Activated CD4-positive, alpha-beta T cell treated with anti-CD3 and anti-CD28 coated beads, Interleukin-2, amount 50 U/mL, for 24 hours (primary cell): ENCODE measurements around the gene FRMD6.

Source experiments
- DNase-seq, 2 donors: peaks; one replicate each; pipeline ENCODE4 v3.0.0-alpha.2; 2020; ENCODE audit warnings: low read depth in 1 of 2, low spot score in 1 of 2

Gene FRMD6

DNA sequence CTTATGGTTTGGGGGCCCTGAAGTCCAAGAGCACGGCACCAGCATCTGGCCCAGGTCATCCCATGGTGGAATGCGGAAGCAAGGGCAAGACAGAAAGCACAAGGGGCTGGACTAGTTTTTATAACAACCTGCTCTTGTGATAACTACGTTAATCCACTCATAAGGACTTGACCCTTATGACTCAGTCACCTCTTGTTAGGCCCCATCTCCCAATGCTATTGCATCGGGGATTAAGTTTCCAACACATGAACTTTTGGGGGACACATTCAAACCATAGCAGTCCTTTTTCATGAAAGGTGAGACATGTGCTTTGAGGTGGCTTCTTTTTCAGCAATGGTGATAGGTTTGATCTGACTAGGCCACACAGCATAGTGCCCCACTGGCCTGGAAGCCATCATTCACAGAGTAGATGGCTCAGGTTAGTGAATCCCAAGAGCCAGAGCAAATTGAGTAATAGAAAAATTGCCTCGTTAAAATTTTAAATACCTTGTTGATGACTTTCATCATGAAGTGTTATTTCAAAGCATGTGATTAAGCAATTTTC lies 12.1 kb downstream of the FRMD6 start:
- DNase-seq, result no peak

DNA sequence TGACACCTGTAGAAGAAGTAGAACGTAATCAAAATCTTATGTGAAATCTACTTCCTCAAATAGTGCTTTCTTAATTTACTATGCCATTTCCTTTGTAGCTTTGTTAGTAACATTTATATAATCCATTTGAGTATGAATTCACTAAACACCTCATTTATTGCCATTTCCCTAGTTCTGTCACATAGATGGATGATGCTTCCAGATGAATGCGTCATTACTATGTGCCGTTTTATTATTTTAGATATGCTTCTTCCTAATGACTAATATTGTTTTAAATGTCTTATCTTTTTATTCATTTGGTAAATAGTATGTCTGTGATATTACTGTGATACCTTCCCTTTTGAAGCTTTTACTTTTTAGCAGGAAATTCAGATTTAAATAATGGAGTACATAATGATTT lies 14.4 kb downstream of the FRMD6 start:
- no peak for DNase-seq

DNA sequence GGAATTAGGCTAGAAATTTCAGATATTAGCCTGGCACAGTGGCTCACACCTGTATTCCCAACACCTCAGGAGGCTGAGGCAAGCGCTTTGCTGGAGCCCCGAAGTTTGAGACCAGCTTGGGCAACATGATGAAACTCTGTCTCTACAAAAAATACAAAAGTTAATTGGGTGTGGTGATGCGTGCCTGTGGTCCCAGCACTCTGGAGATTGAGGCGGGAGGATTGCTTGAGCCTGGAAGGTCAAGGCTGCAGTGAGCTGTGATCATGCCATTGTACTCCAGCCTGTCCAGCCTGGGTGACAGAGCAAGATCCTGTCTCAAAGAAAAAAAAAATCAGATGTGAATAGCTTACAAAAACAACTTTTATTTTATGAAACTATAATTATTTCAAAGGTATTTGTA lies 15.1 kb downstream of the FRMD6 start:
- DNase-seq, result no peak

DNA sequence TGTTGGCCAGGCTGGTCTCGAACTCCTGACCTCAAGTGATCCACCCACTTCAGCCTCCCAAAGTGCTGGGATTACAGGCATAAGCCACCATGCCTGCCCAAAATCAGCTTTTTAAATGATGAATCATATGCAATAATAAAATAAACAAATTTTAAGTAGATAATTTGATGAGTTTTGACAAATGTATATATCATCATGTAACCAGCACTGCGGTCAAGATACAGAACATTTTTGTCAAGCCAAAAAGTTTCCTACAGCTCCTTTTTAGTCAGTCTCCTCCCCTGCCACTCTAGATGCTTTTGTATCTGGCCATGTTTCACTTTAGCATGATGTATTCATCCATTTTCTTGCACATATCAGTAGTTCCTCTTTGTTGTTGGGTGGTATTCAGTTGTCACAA lies 17.2 kb downstream of the FRMD6 start:
- no peak for DNase-seq

DNA sequence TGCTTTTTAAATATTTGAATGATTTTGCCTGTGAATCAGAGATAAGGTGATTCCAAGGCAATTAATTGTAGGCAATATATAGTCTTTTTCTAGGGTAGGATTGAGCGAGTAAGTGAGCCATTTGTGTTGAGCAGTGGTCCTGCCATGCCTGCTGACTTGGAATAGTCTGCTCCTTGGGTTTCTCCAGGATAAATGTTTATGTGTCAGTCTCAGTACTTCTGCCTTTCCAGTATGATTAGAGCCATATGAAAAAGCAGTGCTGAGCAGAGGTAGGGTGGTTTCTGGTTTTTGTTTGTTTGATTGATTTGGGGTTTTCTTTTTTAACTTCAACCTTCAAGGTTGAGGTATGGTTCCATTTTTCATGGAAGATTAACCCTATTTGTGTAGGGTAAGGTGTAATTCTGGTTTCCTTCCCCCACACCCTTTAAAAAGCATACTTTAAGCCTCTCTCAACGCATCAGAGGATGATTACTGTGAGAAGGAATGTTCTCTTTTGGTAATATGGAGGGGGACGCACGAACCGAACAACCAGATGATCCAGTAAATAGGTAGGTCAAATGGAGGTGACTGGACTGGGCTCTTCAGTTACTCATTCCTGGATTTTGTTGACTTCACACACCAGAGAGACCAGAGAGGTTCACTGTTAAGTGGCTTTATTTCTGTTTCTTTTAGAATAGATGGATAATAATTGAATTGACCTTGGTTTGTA lies 22.7 kb downstream of the FRMD6 start:
- no peak for DNase-seq

DNA sequence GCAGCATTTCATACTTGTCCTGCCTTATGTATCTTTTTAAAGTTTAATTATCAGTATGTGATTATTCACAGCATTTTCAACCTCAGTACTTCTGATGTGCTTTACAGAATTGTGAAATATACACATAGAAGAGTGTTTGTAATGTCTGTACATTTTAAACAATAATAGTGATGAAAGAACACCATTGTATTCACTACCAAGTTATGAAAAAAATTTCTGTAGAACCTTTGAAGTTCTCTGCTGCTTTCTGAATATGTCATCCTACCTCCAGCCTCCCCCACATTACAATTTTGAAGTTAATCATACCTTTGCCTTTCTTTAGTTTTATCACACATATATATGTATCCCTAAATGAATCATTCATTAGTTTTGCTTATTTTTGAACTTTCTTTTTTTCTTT lies 24.8 kb downstream of the FRMD6 start:
- no peak for DNase-seq

DNA sequence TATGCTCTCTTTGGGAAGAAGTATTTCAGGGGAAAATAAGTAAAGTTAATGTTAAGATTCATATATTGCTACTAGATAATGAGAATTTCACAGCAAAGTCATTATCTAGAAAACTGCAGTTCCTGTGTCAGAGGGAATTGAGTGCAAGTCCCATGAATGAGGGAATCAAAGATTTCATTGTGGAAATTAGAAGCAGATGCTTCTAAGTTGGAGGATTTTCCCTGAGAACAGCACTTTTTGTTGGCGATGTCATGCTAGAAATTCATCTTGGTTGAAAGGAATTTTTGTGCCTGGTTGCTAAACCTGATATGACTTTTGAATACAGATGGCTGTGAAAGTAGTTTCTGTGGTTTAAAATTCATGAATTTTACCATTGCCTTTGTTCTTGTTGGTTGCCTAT lies 25.6 kb downstream of the FRMD6 start:
- DNase-seq, result no peak

DNA sequence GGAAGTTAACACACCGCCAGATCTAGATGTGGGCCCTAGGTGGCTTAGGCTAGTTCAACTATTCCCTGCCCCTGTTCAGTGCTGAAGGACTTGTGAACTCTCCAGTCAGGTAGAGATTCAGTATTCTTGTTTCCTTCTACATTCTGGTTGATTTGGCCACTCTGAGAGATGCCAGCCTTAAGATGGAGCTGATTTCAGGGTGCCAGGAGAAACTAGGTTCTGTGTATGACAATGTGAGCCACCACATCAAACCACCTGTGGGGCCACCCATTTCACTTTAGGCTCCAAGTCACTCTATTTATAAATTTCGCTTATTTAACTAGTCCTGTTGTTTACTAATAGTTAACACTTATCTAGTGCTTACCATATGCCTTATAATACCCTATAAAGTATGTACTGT lies 26.0 kb downstream of the FRMD6 start:
- no peak for DNase-seq

DNA sequence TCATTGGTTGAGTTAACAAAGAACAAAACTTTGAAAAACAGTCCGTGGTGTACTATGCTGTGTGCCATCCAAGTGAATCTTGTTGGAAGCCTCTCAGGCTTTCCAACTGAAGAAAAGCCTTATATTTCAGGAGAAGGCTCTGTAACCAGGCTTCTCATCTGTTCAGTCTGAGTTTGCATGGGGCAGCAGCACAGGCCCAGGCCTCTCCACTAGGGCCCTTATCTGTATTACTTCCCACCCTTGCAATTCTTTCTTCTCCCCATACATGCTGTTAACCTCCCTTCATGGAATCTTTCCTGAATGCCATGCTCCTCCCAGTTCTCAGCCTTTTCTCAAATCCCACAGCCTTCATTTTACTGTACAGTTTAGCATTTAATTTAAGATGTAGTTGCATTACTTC lies 28.3 kb downstream of the FRMD6 start:
- no peak for DNase-seq

DNA sequence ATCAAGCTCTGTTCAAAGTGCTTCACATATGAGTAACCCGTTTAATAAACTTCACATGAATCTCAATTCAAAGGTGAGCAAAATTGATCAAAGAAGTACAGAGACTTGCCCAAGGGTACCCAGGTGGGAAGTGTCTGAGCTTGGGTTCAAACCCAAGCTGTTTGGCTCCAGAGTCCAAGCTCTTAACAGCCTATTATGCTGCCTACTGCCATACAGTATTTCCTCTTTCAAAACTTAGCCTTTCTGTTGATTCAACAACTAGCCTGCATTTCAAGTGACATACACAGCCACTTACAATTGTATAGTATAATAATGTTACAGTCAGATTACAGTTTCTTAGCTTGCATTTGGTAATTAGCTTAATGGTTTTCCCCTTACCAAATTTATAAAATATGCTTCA lies 29.7 kb downstream of the FRMD6 start:
- no peak for DNase-seq

DNA sequence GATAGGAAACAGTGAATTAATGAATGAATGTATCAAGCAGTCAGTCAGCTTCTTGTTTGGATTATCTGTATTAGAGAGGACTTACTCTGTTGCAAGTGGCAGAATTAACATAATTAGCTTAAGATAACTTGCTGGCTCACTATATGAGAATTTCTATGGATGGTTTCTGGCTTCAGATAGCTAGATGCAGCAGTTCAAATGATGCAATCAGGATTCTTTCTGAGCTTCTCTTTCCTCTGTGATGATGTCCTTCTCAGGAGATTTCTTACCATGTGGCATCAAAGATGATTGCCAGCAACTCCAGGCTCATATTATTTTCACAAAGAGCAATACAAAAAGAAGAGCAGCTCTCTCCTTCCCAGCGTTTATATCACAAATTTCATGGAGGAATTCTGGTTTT lies 30.7 kb downstream of the FRMD6 start:
- no peak for DNase-seq

DNA sequence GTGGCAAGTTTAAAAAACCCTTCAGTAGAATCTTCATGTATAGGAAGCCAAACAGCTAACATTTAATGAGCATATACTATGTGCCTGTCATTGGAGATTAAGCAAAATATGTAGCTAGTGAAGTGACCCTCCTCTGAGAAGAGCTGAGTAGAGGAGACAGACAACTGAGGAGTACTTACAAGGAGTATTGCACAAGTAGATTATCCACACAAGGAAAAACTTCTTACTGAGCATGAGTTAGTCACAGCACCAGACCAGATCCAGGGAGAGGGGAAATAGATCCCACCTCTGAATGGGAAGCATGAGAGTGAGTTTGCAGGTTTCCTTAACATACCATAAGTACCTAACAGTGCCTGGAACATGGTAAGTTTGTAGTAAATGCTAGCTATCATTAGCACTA lies 33.0 kb downstream of the FRMD6 start:
- DNase-seq, result no peak

DNA sequence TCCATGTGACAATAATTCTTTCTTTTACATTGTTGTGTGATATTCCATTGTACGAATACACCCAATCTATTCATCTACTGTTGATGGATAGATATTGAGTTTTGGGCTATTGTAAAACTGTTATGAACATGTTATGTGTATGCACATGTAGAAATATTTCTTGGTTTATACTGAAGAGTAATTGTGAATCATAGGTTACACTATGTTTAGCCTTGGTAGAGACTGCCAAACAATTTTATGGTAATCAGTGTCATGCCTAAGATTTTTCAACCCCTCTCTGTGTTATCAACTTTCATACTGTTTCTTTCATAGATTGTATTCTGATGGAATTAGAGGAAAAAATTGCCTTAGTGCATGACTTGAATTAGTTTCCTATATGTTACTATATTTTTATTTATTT lies 39.5 kb downstream of the FRMD6 start:
- no peak for DNase-seq

DNA sequence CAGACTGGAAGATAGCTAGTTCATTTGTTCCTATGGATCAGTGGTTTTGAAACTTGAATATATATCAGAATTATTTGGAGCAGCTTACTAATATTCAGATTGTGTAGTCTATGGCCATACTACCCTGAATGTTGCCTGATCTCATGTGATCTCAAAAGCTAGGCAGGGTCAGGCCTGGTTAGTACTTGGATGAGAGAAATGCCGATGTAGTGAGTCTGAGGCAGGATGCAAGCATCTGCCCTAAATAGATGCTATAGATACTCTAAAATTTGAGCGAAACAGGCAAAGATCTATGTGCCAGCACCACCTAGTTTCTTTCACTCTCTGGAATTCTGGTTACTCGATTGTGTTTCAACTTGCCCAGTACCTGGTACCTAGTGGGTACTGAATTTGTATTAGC lies 40.9 kb downstream of the FRMD6 start:
- DNase-seq, result no peak

DNA sequence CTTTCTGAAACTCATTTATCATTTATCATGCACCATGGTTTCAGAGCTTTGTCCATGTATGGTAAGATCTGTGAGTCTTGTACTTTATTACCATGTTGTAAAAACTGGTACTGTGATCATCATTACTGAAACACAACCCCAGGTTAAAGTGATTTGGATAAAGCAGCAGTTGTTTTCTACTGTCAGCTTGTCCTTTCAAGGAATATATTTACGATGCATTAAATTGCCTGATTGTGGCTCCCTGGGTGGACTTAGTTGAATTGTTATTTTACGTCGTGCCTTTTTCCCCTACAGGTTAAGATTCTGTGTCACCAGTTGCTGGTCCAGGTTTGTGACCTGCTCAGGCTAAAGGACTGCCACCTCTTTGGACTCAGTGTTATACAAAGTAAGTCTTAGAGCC lies 46.1 kb downstream of the FRMD6 start:
- DNase-seq, result no peak

DNA sequence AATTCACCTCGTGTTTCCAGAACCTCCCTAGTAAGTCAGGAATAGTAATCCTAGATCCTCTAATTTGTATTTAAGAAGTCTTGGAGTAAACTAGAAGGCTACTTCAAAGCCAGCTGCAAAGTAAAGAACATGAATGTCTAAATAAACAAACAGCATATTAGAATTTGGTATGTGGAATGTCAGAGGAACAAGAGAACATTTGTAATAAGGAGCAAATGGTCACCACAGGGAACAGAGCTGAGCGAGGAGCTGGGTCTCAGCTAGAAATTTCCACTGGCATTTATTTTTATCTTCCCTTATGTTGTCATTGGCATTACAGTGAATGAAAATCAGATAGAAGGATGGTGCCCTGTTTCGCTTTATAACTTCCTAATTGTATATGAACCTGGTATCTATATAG lies 50.2 kb downstream of the FRMD6 start:
- DNase-seq, result no peak

DNA sequence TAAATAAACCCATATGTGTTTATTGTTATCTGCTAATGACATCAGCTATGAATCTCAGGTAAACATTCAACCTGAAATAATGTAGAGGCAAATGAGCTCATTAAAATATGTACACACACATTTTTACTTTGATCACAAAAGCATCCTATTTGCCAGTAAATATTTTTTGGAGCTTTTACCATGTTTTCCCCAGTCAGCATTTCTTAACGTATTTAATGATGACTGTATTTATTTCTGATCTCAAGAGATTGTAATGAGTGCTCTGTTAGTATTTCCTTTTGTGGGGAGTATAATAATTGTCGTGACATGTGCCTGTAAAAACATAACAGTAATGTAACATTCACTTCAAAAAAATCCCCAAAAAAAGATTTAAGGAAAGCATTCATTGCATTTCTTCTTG lies 52.1 kb downstream of the FRMD6 start:
- no peak for DNase-seq

DNA sequence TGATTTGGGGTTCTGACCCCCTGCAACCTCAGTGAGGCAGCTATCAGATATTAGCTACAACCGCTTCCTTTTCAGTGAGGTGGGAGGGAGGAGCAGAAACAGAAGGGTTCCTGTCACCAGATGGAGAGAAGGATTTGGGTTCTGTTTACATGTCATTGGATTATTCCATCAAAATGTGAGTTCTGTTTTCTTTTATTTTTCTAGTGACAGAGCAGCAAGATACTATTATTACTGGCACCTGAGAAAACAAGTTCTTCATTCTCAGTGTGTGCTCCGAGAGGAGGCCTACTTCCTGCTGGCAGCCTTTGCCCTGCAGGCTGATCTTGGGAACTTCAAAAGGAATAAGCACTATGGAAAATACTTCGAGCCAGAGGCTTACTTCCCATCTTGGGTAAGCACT lies 52.8 kb downstream of the FRMD6 start:
- no peak for DNase-seq

DNA sequence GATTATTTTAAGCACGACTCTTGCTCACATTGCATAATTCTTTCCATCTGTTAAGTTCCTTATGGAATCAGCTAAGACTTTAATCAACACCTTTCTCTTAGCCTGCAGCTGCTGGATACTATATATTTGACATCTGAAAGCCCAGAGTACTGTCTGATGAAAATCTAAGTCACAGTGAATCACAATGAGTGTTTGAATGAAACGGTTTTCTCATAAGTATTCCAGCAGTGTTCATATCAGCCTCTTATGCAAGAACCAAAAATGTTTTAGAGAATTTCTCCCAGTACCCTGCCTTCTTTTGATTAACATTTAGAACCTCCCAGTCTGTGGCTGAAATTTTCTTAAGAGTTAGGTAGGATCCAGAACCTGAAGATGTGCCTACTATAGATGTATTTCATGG lies 55.6 kb downstream of the FRMD6 start:
- DNase-seq, result no peak

DNA sequence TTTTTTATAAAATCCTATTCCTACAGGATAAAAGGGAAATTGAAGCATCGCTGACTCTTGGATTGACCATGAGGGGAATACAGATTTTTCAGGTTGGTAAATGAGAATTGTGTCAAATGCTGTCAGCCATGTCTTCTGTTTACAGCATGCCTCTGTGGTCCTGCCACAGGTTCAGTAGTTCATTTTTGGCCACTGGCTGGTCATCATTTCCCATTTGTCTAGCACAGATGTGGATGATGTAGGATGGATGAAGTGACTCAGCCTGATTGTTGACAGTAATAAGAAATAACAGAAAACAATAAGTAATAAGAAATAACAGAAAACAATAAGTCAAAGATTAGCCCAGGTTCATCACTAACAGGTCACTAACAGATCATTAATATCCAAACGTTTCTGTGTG lies 59.8 kb downstream of the FRMD6 start:
- no peak for DNase-seq

DNA sequence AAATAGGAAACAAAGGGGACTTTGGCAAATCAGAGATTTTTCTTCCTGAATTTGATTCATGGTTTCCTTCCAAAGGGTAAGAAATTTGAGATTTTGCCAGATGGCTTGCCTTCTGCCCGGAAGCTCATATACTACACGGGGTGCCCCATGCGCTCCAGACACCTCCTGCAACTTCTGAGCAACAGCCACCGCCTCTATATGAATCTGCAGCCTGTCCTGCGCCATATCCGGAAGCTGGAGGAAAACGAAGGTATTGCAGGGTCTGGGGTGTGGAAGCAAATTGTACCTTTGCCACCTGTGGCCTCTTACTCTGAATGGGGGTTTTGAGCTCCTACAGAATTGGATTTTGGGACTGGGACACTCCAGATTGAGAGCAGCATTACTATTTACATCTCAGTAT lies 63.5 kb downstream of the FRMD6 start:
- DNase-seq, result no peak

DNA sequence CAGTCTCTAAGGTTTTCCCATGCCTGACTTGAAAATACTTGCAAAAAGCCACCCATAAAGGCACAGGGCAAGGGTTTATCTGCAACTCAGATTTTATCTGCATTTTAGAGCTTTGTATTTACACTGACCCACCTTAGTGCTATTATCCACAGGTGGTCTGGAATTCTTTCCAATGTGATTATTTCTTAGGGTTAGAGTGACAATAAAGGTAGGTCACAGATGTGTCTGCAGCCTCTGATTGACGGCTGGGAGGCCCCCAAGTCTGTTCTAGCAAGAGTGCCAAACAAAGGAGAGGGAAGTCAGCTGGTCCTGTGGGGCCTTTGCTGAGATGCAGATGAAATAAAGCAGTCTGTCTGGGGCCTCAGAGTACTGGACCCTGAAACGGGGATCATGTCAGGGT lies 64.0 kb downstream of the FRMD6 start:
- DNase-seq, result no peak

DNA sequence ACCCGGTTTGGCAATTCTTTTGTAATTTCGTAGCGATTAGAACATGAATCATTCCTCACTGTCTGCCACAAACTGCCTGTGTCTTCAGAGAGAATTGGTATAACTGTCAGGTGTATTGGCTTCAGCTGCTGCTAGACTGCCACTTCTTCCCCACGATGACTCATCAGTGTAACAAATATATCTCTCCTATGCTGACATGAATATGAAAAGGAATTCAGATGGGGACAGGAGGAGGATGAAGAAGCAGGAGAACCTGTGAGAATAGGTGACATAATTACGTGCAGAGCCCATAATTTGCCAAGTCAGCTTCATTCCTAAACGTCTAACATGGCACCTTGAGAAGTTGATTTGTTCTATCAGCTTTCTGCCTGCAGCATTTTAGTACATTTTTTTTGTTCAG lies 64.9 kb downstream of the FRMD6 start:
- DNase-seq, result no peak

DNA sequence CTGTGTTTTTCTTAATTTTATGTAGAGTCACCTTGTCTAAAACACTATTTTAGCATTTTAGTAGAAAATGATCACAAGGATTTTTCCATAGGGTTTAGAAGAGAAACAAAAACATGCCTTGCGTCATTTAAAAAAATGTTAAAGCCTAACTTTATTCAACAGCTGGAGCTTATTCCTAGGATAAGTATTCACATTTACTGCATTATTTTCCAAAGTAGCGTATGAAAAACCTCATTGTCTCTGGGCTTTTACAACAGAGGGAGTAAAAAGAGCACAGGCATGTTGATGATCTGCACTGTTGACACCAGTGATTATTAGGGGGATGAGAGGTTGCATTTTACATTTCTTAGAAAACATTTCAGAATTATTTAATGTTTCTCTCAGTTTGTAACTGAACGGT lies 66.1 kb downstream of the FRMD6 start:
- no peak for DNase-seq
